HG02885 (cell line): ENCODE data around the gene LRRC73.

Experiments used
- ATAC-seq: cut with Tn5 transposase; IDR thresholded peaks from one replicate; pipeline ENCODE4 v1.9.1; 2021; ENCODE audit warnings: mild to moderate bottlenecking; ENCODE audit not compliant: unreplicated experiment, poor library complexity

The LRRC73 gene

GRCh38 chr6:43494766-43495165 is 15.4 kb downstream of the LRRC73 start:
- no peak for ATAC-seq

- no peak for ATAC-seq
Observed at GRCh38 chr6:43494321-43494720, 15.8 kb downstream of the LRRC73 start.

DNA sequence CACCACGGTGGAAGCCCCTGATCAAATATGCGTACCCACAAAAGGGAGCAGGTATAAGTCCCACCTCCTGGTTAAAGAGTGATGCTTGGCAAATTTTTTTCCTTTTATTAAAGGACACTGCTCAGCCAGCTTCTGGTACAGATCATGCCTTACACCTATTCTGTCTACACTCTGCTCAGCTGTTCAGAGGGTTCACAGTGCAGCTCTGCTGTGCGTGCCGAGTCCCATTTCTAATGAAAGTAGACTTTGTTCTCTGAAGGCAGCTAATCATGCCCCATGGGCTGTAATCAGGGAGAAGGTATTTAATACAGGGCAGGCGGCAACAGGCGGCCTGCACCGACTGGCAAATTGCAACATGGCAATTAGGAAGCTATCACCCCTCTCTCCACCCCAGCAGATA is 16.3 kb downstream of the LRRC73 start:
- ATAC-seq = no peak

DNA sequence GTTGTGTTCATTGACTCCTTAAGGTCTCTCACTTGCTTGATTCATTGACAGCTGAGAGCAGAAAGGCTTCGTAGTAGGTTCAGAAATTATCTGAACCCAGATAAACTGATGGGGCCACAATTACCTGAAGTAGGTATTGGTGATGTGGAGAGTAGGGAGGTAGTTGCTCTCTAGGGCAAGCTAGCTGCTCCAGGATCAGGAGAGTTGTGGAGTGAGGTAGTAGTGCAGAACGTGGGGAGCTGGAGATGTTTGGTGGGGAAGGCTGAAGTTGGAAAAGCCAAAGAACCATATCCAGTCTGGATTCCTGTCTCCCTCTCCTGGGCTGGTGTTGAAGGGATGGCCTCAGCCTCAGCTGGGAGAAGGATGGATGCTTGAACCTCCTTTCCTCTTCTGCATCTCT is 16.9 kb downstream of the LRRC73 start:
- ATAC-seq = no peak

DNA sequence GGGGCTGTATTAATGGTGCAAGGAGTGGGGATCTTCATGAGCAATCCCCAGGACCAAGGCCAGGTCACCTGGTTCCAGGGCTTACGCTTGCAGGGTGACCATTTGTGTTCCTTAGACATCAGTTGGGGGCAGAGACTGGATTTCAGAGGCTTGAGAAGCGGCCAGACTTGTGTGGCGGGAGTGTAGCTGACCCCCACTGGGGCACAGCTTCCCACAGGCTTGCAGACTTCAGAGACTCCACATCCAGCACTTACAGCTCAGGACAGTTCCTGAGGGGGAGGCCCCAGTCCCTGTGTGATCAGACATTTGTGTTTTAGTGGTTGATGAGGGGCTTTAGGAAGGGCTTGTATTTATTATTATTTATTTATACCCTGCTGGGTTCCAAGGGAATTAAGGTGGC is 17.5 kb downstream of the LRRC73 start:
- ATAC-seq = no peak

GRCh38 chr6:43491750-43492661 is 18.1 kb downstream of the LRRC73 start:
- ATAC-seq = no peak

GRCh38 chr6:43490523-43490939 is 19.6 kb downstream of the LRRC73 start:
- ATAC-seq = no peak

- no peak for ATAC-seq
Observed at GRCh38 chr6:43489277-43490072, 20.7 kb downstream of the LRRC73 start.

DNA sequence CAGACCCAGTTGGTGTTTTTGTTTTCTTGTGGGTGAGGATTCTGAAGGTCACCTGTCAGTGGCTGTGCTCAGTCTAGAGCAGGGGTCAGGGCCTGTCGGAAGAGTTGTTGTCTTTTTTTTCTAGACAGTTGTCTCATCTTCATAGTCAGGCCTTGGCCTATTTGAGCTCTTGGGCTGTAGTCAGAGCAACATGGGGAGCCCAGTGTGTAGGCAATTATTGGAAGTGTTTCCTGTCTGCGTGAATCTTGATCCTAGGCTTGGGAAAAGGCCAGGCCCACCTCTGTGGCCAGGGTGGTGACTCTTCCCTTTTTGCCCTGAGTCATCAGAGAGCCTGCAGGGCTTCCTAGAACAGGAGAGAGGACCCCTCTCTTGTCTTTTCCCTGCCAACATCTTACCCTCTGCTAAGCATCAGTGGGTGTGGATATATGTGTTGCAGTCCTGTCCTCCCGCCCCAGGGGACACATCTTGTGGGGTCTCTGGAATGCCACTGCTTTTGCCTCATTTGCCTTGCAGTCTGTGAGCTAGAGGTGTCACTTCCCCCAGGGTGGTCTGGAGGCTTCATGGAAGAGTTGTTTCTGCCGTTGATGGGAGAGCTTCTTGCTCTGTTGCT is 21.4 kb downstream of the LRRC73 start:
- ATAC-seq = no peak

GRCh38 chr6:43481591-43482236 is 28.4 kb downstream of the LRRC73 start:
- no peak for ATAC-seq

GRCh38 chr6:43481075-43481474 is 29.1 kb downstream of the LRRC73 start:
- no peak for ATAC-seq

- no peak for ATAC-seq
Observed at GRCh38 chr6:43478008-43478372, 32.2 kb downstream of the LRRC73 start.

- peak; percentile 98 for ATAC-seq
Observed at GRCh38 chr6:43477235-43478007, 32.7 kb downstream of the LRRC73 start, which contains the start of gene TJAP1. TJAP1 (plus strand) TSS chr6:43477570; CDS start chr6:43499002, 21,432 bp downstream.

GRCh38 chr6:43476746-43477145 is 33.4 kb downstream of the LRRC73 start:
- no peak for ATAC-seq

- no peak for ATAC-seq
Observed at GRCh38 chr6:43475516-43475915, 34.6 kb downstream of the LRRC73 start.

- ATAC-seq = no peak
Observed at GRCh38 chr6:43472515-43472914, 37.6 kb downstream of the LRRC73 start.

DNA sequence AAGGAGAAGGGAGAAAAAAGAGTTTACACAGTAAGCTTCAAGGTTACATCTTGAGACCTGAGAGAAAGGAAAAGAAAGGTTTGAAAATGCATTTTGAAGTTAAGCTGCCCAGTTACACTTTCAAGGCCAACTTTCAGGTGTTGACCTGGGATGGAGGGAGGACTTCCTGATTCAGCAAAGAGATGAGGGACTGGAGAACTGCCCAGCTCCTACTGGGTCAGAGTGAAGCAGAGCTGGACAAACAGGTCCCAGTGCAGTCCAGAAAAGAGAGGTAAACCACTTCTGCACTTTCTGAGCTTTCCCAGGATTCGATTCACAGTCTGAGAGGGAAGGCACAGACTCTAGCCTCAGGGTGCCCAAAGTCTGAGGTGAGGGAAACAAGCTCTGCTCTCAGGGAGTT is 38.7 kb downstream of the LRRC73 start:
- ATAC-seq = no peak

GRCh38 chr6:43469947-43470346 is 40.2 kb downstream of the LRRC73 start:
- ATAC-seq = no peak

GRCh38 chr6:43468748-43469681 is 41.1 kb downstream of the LRRC73 start:
- no peak for ATAC-seq
